Upper lobe of left lung (tissue), 4 donors: ENCODE measurements around the gene ZNF687.

Experiments
- CTCF ChIP-seq, 6 experiments: fragments of 450-650 bp in 4 of 6; fragments of 200-600 bp in 2 of 6; sonication (generic) in 2 of 6; IDR thresholded peaks; one replicate each; pipeline ENCODE4 v1.5.1; 2016 to 2019; ENCODE audit warnings: antibody characterized with exemption in 6 of 6
- POLR2A ChIP-seq, 4 donors: fragments of 450-650 bp; IDR thresholded peaks; one replicate each; pipeline ENCODE4 v1.5.1; 2016 to 2017; ENCODE audit warnings: antibody characterized with exemption in 4 of 4, mild to moderate bottlenecking in 2 of 4
- POLR2AphosphoS5 ChIP-seq, 2 donors: sonication (generic); formaldehyde crosslinking; IDR thresholded peaks; one replicate each; pipeline ENCODE4 v1.5.1; 2017; ENCODE audit warnings: antibody characterized with exemption in 2 of 2

- TF ChIP-seq CTCF (IDR thresholded peaks at IDR 0.05) (no peak), POLR2A (IDR thresholded peaks at IDR 0.05) (no peak), POLR2AphosphoS5 (IDR thresholded peaks at IDR 0.05) (no peak)
These were observed 8.1 kb upstream of the ZNF687 start for GRCh38 chr1:151273924-151274466.
